Measurements from ENCODE around the gene MGLL.

GRCh38 chr3:127846576-127846975 is 24.3 kb upstream of the MGLL start:
- TF ChIP-seq EP300 (IDR thresholded peaks at IDR 0.05) (no peak), CTCF (IDR thresholded peaks at IDR 0.05) (no peak)

All from ovary (tissue), 3 donors.